ENCODE data around the gene HMMR. TPM values are rescaled to one million over a fixed set of nuclear protein-coding genes. Genes with fewer than 3 reads are reported as not detected.

The HMMR gene
- total RNA-seq, 1 experiment from 2014 or later = 74.6 TPM

- ATAC-seq = no peak
- TF ChIP-seq EZH2phosphoT487 (IDR thresholded peaks at IDR 0.05; ENCODE audit: borderline replicate concordance, low read length) (no peak), EZH2 (IDR thresholded peaks at IDR 0.05; ENCODE audit: low read length, unreplicated experiment) (no peak)
- TF ChIP-seq, protein P1, sequence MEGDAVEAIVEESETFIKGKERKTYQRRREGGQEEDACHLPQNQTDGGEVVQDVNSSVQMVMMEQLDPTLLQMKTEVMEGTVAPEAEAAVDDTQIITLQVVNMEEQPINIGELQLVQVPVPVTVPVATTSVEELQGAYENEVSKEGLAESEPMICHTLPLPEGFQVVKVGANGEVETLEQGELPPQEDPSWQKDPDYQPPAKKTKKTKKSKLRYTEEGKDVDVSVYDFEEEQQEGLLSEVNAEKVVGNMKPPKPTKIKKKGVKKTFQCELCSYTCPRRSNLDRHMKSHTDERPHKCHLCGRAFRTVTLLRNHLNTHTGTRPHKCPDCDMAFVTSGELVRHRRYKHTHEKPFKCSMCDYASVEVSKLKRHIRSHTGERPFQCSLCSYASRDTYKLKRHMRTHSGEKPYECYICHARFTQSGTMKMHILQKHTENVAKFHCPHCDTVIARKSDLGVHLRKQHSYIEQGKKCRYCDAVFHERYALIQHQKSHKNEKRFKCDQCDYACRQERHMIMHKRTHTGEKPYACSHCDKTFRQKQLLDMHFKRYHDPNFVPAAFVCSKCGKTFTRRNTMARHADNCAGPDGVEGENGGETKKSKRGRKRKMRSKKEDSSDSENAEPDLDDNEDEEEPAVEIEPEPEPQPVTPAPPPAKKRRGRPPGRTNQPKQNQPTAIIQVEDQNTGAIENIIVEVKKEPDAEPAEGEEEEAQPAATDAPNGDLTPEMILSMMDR (conservative IDR thresholded peaks at IDR 0.05; ENCODE audit: low read depth, low read length) = no peak
- no peaks in the 10 kb centered on the region for H3K36me3 ChIP-seq (ENCODE audit: low read depth, low read length)
- no peaks in the 10 kb centered on the region for H3K79me2 ChIP-seq (ENCODE audit: low read length)
- H3F3A ChIP-seq (ENCODE audit: low read length, unreplicated experiment) = no peaks in the 10 kb centered on the region
- no peaks in the 10 kb centered on the region for H4K20me1 ChIP-seq (ENCODE audit: low read length)
- H2AFZ ChIP-seq (ENCODE audit: low read length) = no peak overlapping the region
- no peak overlapping the region for H3K4me3 ChIP-seq (ENCODE audit: low read length)
- H3K27me3 ChIP-seq (ENCODE audit: low read length) = peaks cover 45% of the 10 kb centered on the region
- H3K27ac ChIP-seq (ENCODE audit: low read length) = no peak overlapping the region
- intact Hi-C loops (cut with micrococcal nuclease) = no loop called here
- no TSS peak for BruUV-seq (replicated peaks)
- H3K9me2 ChIP-seq (replicated peaks; ENCODE audit: low read length) = no peaks in the 10 kb centered on the region
- POLR2A ChIA-PET (ENCODE audit: unreplicated experiment) = no interaction called here
- no peaks in the 10 kb centered on the region for H3K9me3 ChIP-seq (ENCODE audit: low read length)
- no peak overlapping the region for H3K9ac ChIP-seq (ENCODE audit: low read length)
- no peaks in the 10 kb centered on the region for H3K4me1 ChIP-seq (ENCODE audit: insufficient read depth, low read length)
- H3K4me2 ChIP-seq (ENCODE audit: low read length) = no peak overlapping the region
- CTCF ChIA-PET = no interaction called here
- no peak for DNase-seq
Observed at GRCh38 chr5:163540696-163541095, 80.3 kb downstream of the HMMR start.

Other genes starting within 250 kb of the HMMR start
- 60.9 and 70.0 TPM in 2 replicates for gene CCNG1, start 23.0 kb upstream of the HMMR start, total RNA-seq (2014; rRNA removed)
- 28.3 and 31.2 TPM in 2 replicates for gene NUDCD2, start 530 bp upstream of the HMMR start, total RNA-seq (2014; rRNA removed)
- gene MAT2B, start 45.0 kb downstream of the HMMR start, total RNA-seq (2014; rRNA removed) = 24.3 and 25.6 TPM in 2 replicates

All from PC-3 (cell line).